Measurements from ENCODE around the gene EPG5.

The EPG5 gene

DNA sequence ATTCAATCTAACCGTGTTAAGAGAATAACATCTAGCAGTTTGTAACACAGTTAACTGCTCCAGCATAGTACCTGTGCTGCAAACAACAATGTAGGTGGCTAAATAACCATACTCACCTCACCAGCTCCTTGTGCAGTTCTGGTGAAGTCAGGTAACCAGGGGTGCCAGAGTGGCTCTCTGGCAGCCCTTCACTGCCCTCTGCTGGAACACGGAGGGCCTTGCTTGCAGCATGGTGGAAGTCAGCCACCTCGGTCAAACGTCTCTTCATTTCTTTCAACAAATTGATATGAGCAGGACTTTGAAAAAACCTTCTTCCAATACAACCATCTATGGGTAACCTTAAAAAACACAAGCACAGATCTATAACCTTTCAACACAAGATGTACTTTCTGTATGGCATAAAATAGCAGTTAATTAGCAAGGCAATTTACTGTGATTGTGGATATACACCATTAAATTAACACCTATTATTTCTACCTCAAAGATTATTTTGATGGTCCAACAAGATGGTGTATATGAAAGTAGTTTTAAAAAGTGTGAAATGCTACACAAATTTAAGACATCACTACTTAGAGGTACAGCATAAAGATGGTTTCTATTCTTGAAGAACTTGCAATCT, 56.6 kb downstream of the EPG5 start:
- peak; percentile 32 for DNase-seq

DNA sequence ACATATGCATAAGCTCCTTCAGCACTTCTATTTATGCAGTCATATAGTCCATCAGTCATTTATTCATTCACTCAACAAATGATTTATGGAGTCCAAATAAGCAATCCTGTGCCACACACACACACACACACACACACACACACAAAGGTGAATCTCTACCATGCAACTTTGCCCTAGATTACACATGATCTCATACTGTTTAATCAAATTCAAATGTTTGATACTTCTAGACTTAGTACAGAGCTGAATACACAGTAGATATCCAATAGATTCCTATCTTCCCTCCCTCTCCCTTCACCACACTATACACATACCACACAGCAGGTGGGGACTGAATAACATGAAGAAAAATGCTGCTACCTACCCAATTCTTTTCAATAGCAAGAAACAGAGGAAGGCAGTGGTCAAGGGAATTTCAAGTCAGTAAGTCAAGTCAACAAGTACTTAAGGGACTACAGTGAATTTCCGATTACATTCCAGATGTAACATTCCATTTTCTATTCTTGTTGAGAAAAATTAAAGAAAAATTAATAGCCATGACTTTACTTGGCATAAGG, 65.4 kb downstream of the EPG5 start:
- no peak for DNase-seq

DNA sequence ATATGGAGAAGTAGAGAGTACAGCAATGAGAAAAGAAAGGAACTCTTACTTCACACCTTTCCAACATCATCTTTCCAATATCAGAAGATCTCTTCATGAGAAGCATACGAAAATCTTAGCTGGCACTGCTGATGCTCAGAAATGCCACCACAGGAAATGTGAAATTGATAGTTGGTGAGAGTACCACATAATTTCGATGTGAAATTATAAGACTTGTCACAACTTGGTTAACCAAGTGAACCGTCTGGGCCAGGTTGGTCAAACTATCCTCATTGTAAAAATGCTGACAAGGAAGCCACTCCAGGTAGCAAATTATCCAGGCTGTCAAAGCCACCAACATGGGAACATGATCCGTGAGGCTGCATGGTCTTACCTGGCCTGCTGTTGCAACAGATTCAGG, 66.5 kb downstream of the EPG5 start:
- no peak for DNase-seq

DNA sequence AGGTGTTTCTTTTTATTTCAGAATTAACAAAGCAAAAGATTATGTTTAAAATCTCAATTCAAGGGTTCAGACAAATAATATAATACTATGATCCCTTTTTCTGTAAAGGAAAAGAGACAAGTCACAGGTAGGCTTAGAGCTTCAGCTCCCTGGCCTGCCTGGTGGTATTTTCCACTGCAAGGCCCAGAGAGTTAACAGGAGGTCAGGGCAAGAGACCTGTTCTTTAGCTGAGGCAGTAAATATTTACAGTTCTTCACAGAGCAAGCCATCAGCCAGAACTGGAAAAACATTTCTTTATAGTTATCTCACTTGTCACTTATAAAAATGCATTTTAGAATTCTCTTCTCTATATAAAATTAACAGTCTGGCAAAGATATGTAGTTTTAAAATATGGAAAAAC, 70.1 kb downstream of the EPG5 start:
- no peak for DNase-seq

DNA sequence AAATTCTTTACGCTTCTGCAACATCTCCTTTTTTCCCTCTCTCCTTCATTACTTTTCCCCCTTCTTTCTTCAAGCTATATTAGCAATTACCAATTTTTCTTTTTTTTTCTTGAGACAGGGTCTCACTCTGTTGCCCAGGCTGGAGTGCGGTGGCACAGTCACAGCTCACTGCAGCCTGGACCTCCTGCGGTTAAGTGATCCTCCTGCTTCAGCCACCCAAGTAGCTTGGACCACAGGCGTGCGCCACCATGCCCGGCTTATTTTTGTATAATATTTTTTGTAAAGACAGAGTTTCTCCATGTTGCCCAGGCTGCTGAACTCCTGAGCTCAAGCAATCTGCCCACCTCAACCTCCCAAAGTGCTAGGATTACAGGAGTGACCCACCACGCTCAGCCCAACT, 70.7 kb downstream of the EPG5 start:
- DNase-seq, result no peak

DNA sequence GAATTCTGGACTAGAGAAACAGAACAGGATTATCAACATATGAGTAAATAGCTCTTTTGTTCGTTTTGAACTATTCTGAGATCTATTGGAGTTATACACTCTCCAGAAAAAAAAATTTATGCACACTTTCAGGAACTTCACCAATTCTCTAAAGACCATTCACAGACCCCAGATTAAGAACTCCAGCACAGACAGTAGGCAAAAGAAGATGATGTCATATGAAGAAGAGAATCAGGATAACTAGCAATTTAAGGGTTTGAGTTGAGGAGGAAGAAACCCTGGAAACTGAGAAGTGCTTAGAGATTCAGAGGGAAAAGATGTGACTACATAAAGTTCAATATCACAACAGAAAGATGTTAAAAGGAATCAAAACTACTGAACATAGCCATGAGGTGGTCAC, 71.8 kb downstream of the EPG5 start:
- DNase-seq, result no peak

DNA sequence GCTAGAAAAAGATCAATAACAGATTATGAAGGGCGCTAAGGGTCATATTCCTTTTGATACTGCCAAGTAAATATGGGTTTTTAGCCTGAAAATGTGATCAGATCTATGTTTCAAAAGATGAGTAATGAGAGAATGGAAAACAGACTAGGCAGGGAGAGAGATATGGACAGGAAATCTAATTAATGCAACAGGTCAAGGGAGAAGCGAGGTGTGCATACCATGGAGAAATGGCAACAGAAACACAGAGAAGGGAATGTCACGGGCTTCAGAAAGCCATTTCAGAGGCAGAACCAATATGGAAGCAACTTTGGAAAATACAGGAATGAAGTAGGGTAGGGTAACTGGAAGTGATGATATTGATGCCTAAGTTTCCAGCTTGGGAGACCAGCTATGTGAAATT, 72.3 kb downstream of the EPG5 start:
- DNase-seq, result no peak

DNA sequence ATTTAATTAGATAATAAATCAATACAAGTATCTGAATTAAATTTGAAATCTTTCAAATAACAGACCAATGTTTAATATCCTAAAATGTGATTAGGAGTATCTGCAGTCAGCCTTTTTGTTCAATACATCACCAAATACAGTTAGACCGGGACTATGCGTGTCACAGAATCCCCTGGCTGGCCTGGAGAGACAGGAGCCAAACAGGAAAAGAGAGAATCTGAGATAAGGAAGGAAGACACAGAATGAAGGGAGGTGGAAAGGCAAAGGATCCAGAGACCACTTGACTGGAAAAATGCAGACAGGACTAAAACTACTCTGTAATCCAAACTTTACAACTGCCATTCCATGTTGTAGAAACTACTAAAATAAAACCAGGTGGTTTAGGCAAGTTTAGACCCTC, 75.3 kb downstream of the EPG5 start:
- no peak for DNase-seq

DNA sequence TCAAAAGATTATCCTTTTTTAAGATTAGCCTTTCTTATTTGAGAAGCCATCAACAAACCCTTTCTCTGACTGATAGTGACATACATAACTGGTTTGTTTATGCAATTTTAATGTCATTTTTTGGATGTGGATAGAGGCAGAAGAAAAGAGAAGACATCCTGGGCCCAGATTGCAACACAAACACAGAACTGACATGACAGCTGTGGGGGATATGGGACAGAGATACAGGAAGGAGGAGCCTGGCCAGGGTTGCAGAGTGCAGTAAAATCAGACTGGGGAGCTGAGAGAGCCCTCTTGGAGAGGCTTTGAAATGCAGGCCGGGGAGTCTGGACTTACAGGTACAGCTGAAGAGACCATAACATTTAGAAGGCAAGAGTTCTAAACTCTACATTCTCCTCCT, 76.5 kb downstream of the EPG5 start:
- no peak for DNase-seq

DNA sequence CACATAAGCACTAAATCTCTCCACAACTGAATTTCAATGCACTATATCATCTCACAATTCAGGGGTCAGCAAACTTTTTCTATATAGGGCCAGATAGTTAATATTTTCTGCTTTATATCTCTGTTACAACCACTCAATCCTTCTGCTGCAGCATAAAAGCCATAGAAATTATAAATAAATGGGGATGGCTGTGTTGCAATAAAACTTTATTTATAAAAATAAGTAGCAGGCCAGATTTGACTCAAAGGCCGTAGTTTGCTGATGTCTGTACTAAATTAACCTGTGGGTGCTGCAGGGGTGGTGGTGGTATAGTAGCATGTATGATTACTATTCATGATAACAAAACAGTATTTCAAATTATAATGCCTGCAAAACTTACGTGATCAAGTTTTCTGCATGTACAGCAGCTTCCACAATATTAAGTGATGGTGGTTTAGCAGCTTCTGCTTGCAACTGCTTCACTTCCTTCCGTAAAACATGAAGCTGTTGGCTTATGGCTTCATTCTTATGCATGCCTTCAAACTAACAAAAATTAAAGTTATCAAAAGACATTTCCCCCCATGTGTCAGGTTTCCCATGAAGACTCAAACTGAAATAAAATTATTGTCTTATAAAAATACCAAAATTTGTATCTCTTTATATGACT, 77.6 kb downstream of the EPG5 start:
- no peak for DNase-seq

DNA sequence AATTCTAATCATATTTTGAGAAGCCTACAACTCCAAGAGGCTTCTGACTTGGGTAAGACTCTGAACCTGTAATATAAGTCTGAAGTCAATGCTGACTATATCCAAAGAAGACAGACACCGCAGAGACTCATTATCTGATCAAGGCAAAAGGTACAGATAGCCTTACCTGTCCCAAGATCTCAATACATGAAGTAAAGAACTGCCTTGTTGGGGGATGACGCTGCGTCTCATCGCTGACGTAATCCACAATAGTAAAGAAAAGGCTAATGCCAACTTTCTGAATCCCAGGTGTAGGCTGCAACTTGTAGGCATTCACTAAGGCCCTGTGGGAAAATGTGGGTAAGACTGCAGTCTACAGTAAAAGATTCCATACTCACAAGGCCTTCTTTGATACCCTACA, 79.5 kb downstream of the EPG5 start:
- no peak for DNase-seq

DNA sequence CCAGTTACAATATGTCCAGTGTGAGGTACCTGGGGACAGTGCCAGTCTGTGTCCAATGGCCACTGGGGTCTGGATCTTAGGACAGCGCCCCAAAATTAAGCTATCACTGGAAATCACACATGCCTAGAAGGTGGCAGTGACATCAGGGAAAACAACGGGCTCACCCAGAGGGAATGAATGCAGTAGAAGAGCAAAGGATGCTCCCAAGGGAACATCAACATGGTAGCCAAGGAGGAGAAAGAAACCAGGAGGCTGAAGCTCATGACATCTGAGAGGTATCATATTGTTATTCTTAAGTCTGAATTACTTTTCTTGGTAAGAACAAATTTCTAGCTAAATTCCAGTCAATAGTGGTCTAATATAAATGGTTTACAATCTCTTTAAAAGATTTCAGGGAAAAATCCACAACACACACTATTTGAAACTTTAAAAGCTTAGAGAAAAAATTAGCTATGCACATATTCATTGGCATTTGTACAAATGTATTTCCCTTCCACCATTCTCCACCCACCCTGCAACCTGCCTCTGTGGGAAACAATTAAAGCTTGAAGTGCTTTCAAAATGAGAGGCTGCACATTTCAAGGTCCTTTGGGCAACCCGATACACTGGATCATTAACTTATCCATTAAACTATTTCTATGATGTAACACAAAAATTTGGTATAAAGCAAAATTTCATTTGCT, 86.1 kb downstream of the EPG5 start:
- no peak for DNase-seq

DNA sequence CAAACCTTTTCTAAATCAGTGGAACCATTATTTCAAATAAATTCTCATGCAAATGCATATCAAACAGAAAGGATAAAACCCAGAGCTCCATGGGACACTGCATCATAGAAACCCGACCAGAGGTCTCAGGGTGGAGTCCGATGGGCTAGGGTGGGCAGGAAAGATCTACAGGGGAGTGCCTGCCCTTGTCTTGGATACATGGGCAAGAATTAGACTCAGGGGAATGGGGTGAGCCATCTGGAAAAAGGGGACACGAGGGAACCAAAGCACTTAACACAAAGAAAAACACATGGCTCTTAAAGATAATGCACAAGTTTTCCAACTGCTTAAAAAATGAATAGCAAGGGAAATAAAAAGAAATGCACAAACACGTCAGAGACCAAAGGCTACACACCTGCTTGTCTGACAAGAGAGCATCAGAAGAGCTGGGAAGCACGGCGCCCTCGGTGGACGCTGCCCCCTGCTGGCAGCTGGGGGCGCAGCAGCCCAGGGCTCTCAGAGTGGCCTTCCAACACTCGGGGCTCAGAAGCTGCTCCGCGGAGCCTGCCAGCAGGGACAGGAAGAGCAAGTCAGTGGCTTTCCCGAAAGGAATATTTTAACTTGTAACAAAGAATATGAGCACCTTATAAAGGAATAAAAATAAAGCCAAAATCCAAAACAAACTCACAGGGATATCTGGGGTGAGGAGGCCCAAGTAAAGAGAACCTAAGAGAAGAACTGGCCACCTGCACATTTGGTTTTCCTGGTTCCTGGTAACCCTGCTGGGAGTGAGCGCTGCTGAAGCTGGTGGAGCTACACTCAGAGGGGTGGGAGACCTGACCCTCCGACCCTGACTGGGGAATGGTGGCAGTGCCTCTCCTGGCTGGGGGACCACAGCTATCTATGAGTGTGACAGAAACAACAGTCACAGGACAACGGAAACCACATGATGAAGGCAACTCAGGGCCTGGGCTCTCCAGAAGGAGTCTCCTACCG, 87.2 kb downstream of the EPG5 start:
- DNase-seq, result peak; percentile 60

DNA sequence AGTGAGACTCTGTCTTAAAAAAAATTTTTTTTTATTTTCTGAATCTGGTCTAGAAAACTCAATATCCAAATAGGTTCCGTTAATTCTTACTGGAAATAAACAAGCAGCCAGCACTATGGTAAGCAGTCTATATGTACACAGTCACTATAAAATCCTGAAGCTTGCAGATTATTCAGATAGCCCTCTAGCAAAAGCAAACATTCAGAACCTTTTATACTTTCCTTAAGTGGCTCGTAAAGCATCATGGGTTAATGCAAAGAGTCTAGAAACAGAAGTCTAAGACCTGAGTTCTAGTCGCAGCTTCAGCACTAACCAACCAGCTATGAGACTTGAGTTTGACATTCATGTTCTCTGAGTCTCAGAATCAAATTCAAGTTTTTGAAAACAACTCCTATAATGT, 89.7 kb downstream of the EPG5 start:
- no peak for DNase-seq

DNA sequence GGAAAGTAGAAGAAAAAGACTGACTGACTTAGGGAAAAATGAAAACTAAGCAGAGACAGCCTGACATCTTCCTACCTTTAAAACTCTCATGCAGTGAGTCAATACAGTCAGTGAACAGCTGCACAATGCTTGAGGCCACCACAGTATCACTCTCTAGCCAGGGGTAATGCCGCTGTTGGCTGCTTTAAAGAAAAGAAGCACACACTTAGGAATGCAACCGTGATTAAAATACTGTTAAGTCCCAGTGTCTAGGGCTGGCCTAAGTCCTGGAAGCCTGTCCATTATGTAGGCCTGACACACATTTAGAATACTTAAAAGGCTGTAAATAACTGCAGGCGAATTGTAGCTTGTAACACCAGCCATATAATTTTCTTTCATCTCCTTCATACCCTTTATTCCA, 91.0 kb downstream of the EPG5 start:
- DNase-seq, result no peak

DNA sequence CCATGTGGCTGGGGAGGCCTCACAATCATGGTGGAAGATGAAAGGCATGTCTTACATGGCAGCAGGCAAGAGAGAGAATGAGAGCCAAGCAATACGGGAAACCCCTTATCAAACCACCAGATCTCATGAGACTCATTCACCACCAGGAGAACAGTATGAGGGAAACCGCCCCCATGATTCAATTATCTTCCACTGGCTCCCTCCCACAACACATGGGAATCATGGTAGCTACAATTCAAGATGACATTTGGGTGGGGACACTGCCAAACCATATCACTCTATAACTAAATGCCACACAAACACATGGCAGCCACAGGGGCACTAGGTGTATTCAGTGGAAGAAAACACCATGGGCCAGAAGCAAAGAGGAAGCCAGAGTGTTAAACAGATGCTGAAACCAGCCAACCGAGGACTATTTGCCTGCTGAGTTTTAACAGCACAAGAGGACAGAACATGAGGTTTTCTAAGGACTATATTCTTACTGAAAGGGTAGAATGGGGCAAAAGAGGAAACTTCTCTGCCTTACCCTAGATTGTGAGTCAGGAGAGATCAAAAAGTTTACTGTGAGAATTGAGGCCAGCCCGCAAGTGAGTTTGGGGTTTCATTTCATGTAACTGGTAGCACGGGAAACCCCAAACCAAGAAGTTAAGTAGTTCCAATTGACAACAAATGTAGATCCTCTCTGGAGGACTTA, 92.5 kb downstream of the EPG5 start:
- DNase-seq, result peak; percentile 7

DNA sequence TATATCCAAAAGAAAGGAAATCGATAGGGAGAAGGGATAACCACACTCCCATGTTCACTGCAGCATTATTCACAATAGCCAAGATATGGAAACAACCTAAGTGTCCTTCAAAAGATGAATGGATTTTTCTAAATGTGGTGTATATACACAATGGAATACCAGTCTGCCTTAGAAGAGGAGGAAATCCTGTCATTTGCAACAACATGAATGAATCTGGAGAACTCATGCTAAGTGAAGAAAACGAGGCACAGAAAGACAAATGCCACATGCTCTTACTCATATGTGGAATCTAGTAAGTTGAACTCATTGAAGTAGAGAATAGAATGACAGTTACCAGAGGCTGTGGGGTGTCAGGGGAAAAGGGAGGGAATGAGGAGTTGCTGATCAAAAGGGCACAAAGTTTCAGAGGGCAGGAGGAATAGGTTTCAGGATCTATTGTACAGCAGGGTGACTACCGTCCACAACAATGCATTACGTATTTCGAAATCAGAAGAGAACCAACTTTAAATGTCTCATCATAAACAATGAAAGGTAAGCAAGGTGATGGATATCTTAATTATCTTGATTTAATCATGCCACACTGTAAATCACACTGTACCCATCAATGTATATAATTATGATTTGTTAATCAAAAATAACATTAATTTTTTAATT, 95.6 kb downstream of the EPG5 start:
- no peak for DNase-seq

DNA sequence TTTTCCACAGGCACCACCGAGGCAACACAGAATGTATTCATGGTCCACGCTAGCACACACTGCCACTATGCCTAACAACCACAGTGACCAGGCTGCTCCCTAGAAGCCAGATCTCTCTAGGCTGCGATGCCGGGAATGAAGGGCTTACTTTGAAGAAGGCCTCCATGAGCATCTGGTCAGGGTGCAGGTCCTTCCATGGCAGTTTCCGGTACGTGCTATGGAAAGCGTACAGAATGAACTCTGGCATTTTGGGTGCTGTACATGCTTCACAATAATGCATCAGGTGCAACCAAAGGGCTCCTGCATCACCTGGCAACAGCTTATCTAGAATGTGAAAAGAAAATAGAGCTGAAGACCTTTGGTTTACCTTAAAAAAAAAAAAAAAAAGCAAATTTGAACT, 96.7 kb downstream of the EPG5 start:
- DNase-seq, result no peak

DNA sequence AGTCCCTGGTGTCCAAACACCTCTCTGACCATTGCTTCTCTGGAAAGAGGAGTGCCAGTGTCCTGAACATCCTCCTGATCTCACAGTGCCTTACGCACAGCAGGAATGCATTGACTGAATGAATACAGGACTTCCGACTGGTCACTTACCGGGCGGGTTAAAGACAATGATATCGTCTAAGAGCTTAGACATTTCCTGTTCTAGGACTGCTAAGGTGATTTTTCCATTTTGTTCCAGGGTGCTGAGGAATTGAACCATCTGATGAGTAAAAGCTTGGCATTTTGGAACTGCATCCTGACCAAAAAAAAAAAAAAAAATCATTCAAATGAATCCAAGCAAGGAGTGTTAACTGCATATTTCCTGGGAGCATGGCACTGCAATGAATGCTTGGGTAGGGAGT, 101.7 kb downstream of the EPG5 start:
- no peak for DNase-seq

DNA sequence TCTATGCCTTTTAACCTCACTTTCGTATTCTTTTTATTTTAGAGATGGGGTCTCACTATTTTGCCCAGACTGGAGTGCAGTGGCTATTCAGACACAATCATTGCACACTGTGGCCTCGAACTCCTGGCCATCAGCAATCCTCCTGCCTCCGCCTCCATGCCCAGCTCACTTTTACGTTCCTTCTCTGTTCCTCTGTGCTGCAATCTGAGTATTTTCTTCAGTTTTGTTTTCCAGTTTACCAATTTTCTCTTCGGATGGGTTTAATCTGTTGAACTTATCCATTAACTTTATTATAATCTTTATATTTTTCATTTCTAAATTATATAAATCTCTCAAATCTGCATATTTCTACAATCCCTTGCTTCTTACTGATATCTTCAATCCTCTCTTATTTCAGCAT, 103.0 kb downstream of the EPG5 start:
- DNase-seq, result no peak

DNA sequence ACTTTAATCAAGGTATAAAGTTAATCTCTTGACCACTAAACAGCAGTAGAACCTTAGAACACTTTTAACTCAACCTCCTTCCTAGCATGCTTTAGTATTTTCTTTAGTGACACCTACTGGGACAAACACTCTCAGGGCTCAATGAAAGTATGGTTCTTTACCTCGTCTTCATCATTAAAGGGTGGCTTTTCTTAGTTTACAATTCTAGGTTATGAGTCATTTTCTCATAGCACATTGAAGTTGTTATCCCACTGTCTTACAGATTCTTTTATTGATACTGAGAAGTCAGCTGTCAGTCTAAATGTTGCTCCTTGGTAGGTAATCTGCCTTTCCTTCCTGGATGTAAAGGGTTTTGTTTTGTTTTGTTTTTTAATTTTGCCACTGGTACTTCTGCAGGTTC, 103.7 kb downstream of the EPG5 start:
- no peak for DNase-seq

DNA sequence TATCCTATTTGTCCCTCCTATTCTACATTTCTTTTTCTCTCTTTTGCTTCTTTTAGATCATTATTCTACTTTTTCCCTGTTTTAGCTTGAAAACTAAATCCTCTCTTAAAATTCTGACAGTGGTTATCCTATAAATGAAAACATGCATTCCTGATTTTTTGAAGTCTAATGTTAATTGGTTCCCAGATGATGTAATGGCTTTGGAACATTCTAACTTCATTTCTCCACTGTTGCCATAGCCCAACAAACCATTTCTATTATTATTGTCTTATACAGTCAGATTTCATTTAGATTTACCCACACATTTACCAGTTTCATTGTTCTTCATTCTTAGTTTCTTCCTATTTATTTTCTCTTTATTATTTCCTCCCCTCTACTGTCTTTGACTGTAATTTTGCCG, 105.2 kb downstream of the EPG5 start:
- no peak for DNase-seq

Data from effector CD8-positive, alpha-beta T cell (primary cell).